ENCODE results near the gene HMCES. TPM values are rescaled to one million over a fixed set of nuclear protein-coding genes. Genes with fewer than 3 reads are reported as not detected.

The HMCES gene
- total and polyA plus RNA-seq, 2 of the 13 experiments (the other 11 are each of a cell fraction or from before 2014, with no cell fraction given) = 16.1 to 37.5 TPM

DNA sequence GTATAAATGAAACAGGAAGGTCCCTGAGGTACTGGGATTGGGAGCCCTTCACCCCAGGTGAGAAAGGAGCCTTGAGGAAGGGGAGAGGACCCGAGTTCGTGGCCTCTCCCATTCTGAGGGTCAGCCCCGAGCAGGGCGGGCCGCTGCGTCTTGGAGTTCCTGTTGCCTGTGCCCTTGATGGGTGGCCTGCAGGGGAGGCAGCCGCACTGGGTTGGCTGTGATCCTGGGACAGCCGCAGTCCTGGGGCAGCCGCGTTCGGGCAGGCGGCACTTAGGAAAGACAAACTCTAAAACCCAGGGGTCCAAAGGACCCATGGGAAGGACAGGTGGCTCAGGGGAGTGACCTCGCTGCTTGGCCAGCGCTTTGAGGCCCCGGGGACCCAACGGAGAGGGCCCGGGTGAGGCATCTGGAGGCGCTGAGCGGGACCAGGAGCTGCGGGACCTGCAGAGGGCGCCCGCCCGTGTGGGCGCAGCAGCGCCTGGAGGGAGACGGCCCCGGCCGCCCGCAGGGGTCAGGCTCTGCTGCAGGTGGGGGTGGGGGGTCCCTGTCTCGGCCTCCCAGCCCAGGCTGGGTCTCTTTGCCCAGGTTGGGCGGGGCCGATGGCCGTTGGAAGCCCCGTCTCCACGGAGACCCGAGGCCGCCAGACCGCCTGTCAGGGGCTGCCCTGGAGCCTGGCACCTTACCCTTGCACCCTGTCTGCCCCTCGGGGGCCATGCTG, 65.1 kb downstream of the HMCES start (continued):
- TF ChIP-seq NONO (IDR thresholded peaks at IDR 0.05) (no peak), NONO (CRISPR knock-in tag; conservative IDR thresholded peaks at IDR 0.05) (no peak), ZNF777 (CRISPR knock-in tag; IDR thresholded peaks at IDR 0.05) (no peak), HMG20A (CRISPR knock-in tag; IDR thresholded peaks at IDR 0.05; ENCODE audit: borderline replicate concordance) (no peak), RFXANK (CRISPR knock-in tag; IDR thresholded peaks at IDR 0.05) (no peak), ZNF430 (CRISPR knock-in tag; IDR thresholded peaks at IDR 0.05) (no peak), ZNF672 (CRISPR knock-in tag; IDR thresholded peaks at IDR 0.05) (no peak), TCF7L2 (IDR thresholded peaks at IDR 0.05; ENCODE audit: low read depth, low read length) (no peak), ZNF337 (CRISPR knock-in tag; IDR thresholded peaks at IDR 0.05; ENCODE audit: borderline replicate concordance, low read depth) (no peak), ZSCAN22 (CRISPR knock-in tag; IDR thresholded peaks at IDR 0.05) (no peak), SMARCC2 (IDR thresholded peaks at IDR 0.05) (no peak)
- TF ChIP-seq, protein P1, sequence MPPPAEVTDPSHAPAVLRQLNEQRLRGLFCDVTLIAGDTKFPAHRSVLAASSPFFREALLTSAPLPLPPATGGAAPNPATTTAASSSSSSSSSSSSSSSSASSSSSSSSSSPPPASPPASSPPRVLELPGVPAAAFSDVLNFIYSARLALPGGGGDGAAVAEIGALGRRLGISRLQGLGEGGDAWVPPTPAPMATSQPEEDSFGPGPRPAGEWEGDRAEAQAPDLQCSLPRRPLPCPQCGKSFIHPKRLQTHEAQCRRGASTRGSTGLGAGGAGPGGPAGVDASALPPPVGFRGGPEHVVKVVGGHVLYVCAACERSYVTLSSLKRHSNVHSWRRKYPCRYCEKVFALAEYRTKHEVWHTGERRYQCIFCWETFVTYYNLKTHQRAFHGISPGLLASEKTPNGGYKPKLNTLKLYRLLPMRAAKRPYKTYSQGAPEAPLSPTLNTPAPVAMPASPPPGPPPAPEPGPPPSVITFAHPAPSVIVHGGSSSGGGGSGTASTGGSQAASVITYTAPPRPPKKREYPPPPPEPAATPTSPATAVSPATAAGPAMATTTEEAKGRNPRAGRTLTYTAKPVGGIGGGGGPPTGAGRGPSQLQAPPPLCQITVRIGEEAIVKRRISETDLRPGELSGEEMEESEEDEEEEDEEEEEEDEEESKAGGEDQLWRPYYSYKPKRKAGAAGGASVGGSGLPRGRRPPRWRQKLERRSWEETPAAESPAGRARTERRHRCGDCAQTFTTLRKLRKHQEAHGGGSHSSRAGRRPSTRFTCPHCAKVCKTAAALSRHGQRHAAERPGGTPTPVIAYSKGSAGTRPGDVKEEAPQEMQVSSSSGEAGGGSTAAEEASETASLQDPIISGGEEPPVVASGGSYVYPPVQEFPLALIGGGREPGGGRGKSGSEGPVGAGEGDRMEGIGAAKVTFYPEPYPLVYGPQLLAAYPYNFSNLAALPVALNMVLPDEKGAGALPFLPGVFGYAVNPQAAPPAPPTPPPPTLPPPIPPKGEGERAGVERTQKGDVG (CRISPR knock-in tag; IDR thresholded peaks at IDR 0.05; ENCODE audit: borderline replicate concordance) = no peak
- TF ChIP-seq, protein P2, sequence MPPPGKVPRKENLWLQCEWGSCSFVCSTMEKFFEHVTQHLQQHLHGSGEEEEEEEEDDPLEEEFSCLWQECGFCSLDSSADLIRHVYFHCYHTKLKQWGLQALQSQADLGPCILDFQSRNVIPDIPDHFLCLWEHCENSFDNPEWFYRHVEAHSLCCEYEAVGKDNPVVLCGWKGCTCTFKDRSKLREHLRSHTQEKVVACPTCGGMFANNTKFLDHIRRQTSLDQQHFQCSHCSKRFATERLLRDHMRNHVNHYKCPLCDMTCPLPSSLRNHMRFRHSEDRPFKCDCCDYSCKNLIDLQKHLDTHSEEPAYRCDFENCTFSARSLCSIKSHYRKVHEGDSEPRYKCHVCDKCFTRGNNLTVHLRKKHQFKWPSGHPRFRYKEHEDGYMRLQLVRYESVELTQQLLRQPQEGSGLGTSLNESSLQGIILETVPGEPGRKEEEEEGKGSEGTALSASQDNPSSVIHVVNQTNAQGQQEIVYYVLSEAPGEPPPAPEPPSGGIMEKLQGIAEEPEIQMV (CRISPR knock-in tag; IDR thresholded peaks at IDR 0.05; ENCODE audit: low read depth) = no peak
- TF ChIP-seq, protein P3, sequence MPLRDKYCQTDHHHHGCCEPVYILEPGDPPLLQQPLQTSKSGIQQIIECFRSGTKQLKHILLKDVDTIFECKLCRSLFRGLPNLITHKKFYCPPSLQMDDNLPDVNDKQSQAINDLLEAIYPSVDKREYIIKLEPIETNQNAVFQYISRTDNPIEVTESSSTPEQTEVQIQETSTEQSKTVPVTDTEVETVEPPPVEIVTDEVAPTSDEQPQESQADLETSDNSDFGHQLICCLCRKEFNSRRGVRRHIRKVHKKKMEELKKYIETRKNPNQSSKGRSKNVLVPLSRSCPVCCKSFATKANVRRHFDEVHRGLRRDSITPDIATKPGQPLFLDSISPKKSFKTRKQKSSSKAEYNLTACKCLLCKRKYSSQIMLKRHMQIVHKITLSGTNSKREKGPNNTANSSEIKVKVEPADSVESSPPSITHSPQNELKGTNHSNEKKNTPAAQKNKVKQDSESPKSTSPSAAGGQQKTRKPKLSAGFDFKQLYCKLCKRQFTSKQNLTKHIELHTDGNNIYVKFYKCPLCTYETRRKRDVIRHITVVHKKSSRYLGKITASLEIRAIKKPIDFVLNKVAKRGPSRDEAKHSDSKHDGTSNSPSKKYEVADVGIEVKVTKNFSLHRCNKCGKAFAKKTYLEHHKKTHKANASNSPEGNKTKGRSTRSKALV (CRISPR knock-in tag; IDR thresholded peaks at IDR 0.05) = 0 out of 2 replicates have a peak, but pooled peaks have one; percentile 54
- TF ChIP-seq, protein P4, sequence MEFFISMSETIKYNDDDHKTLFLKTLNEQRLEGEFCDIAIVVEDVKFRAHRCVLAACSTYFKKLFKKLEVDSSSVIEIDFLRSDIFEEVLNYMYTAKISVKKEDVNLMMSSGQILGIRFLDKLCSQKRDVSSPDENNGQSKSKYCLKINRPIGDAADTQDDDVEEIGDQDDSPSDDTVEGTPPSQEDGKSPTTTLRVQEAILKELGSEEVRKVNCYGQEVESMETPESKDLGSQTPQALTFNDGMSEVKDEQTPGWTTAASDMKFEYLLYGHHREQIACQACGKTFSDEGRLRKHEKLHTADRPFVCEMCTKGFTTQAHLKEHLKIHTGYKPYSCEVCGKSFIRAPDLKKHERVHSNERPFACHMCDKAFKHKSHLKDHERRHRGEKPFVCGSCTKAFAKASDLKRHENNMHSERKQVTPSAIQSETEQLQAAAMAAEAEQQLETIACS (CRISPR knock-in tag; IDR thresholded peaks at IDR 0.05) = no peak
- TF ChIP-seq, protein P5, sequence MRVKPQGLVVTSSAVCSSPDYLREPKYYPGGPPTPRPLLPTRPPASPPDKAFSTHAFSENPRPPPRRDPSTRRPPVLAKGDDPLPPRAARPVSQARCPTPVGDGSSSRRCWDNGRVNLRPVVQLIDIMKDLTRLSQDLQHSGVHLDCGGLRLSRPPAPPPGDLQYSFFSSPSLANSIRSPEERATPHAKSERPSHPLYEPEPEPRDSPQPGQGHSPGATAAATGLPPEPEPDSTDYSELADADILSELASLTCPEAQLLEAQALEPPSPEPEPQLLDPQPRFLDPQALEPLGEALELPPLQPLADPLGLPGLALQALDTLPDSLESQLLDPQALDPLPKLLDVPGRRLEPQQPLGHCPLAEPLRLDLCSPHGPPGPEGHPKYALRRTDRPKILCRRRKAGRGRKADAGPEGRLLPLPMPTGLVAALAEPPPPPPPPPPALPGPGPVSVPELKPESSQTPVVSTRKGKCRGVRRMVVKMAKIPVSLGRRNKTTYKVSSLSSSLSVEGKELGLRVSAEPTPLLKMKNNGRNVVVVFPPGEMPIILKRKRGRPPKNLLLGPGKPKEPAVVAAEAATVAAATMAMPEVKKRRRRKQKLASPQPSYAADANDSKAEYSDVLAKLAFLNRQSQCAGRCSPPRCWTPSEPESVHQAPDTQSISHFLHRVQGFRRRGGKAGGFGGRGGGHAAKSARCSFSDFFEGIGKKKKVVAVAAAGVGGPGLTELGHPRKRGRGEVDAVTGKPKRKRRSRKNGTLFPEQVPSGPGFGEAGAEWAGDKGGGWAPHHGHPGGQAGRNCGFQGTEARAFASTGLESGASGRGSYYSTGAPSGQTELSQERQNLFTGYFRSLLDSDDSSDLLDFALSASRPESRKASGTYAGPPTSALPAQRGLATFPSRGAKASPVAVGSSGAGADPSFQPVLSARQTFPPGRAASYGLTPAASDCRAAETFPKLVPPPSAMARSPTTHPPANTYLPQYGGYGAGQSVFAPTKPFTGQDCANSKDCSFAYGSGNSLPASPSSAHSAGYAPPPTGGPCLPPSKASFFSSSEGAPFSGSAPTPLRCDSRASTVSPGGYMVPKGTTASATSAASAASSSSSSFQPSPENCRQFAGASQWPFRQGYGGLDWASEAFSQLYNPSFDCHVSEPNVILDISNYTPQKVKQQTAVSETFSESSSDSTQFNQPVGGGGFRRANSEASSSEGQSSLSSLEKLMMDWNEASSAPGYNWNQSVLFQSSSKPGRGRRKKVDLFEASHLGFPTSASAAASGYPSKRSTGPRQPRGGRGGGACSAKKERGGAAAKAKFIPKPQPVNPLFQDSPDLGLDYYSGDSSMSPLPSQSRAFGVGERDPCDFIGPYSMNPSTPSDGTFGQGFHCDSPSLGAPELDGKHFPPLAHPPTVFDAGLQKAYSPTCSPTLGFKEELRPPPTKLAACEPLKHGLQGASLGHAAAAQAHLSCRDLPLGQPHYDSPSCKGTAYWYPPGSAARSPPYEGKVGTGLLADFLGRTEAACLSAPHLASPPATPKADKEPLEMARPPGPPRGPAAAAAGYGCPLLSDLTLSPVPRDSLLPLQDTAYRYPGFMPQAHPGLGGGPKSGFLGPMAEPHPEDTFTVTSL (CRISPR knock-in tag; IDR thresholded peaks at IDR 0.05; ENCODE audit: borderline replicate concordance) = no peak
